Neuronal stem cell (in vitro differentiated cells): ENCODE data around the gene SEPTIN3.

Experiments used
- DNase-seq: peaks from one replicate; pipeline ENCODE4 v3.0.0-alpha.2; 2013; ENCODE audit warnings: low spot score
- H2AFZ ChIP-seq: one replicate; pipeline ENCODE4 v1.6.1; 2013; ENCODE audit warnings: mild to moderate bottlenecking, low read length, inconsistent platforms
- H2AK5ac ChIP-seq: 2 replicates; pipeline ENCODE4 v1.6.1; 2013; ENCODE audit warnings: low read depth, mild to moderate bottlenecking, inconsistent platforms, low read length, moderate library complexity, mixed read lengths
- H2BK120ac ChIP-seq: 2 replicates; pipeline ENCODE4 v1.6.1; 2013; ENCODE audit warnings: low read depth, mild to moderate bottlenecking, inconsistent platforms, low read length, moderate library complexity, mixed read lengths
- H2BK12ac ChIP-seq: one replicate; pipeline ENCODE4 v1.6.1; 2013; ENCODE audit warnings: low read length, inconsistent platforms
- H2BK15ac ChIP-seq: 2 replicates; pipeline ENCODE4 v1.6.1; 2013; ENCODE audit warnings: mild to moderate bottlenecking, low read length, inconsistent platforms, mixed read lengths
- H2BK5ac ChIP-seq: one replicate; pipeline ENCODE4 v1.6.1; 2013; ENCODE audit warnings: inconsistent platforms, mild to moderate bottlenecking, low read length, moderate library complexity
- H3K14ac ChIP-seq: one replicate; pipeline ENCODE4 v1.6.1; 2013; ENCODE audit warnings: low read length, inconsistent platforms
- H3K18ac ChIP-seq: 2 replicates; pipeline ENCODE4 v1.6.1; 2013; ENCODE audit warnings: low read length, inconsistent platforms
- H3K23ac ChIP-seq: 2 replicates; pipeline ENCODE4 v1.6.1; 2013; ENCODE audit warnings: low read depth, mild to moderate bottlenecking, mixed read lengths, low read length, inconsistent platforms; ENCODE audit not compliant: poor library complexity
- H3K27ac ChIP-seq: replicated peaks from 3 replicates; pipeline ENCODE4 v1.5.1; 2013; ENCODE audit warnings: low read length, inconsistent platforms
- H3K27me3 ChIP-seq, 3 experiments: 2 replicates each; pipeline ENCODE4 v1.6.1; 2013; ENCODE audit warnings: low read length in 3 of 3, mild to moderate bottlenecking in 2 of 3, inconsistent platforms in 1 of 3, low read depth in 1 of 3, mixed read lengths in 1 of 3, moderate library complexity in 1 of 3; ENCODE audit not compliant: control insufficient read depth in 3 of 3, insufficient read depth in 3 of 3
- H3K36me3 ChIP-seq, 2 donors: replicated peaks in 1 of 2; 2 replicates each; pipeline ENCODE4 v1.6.1; 2013; ENCODE audit warnings: low read length in 2 of 2; ENCODE audit not compliant: control insufficient read depth in 2 of 2, insufficient read depth in 2 of 2
- H3K4ac ChIP-seq: 2 replicates; pipeline ENCODE4 v1.6.1; 2013; ENCODE audit warnings: inconsistent platforms, mild to moderate bottlenecking, low read length, moderate library complexity
- H3K4me1 ChIP-seq, 2 donors: 1 replicate in 1 of 2; 2 replicates in 1 of 2; pipeline ENCODE4 v1.6.1; 2013; ENCODE audit warnings: low read length in 2 of 2, low read depth in 1 of 2; ENCODE audit not compliant: control insufficient read depth in 2 of 2, insufficient read depth in 1 of 2
- H3K4me2 ChIP-seq: one replicate; pipeline ENCODE4 v1.6.1; 2013; ENCODE audit warnings: mild to moderate bottlenecking, low read length, inconsistent platforms; ENCODE audit not compliant: insufficient read depth, poor library complexity, severe bottlenecking
- H3K4me3 ChIP-seq, 2 donors: 2 replicates each; pipeline ENCODE4 v1.5.1; 2013; ENCODE audit warnings: low read length in 2 of 2, mild to moderate bottlenecking in 2 of 2, inconsistent platforms in 1 of 2, moderate library complexity in 1 of 2
- H3K79me1 ChIP-seq: one replicate; pipeline ENCODE4 v1.6.1; 2013; ENCODE audit warnings: low read depth, mild to moderate bottlenecking, inconsistent platforms, low read length, moderate library complexity
- H3K9ac ChIP-seq: one replicate; pipeline ENCODE4 v1.6.1; 2013; ENCODE audit warnings: mild to moderate bottlenecking, low read depth, low read length, inconsistent platforms; ENCODE audit not compliant: poor library complexity
- H3K9me3 ChIP-seq, 2 donors: replicated peaks in 1 of 2; 2 replicates each; pipeline versions ENCODE3 to v1.6.1; 2013; ENCODE audit warnings: low read length in 2 of 2, mild to moderate bottlenecking in 2 of 2, inconsistent platforms in 1 of 2, low read depth in 1 of 2, mixed read lengths in 1 of 2, moderate library complexity in 1 of 2; ENCODE audit not compliant: control insufficient read depth in 2 of 2, insufficient read depth in 1 of 2
- H4K8ac ChIP-seq: one replicate; pipeline ENCODE4 v1.6.1; 2013; ENCODE audit warnings: low read depth, mild to moderate bottlenecking, inconsistent platforms, low read length, moderate library complexity
- H4K91ac ChIP-seq: one replicate; pipeline ENCODE4 v1.6.1; 2013; ENCODE audit warnings: low read length, low read depth, mild to moderate bottlenecking, inconsistent platforms; ENCODE audit not compliant: poor library complexity
- WGBS, 2 donors: extraction: QIAGEN DNeasy Blood & Tissue Kit; methylation state at CpG; one replicate each; pipeline ENCODE4 v1.1.7; 2013; ENCODE audit warnings: missing lambda C conversion rate in 2 of 2, mixed read lengths in 1 of 2; ENCODE audit not compliant: insufficient read length in 2 of 2, insufficient replicate concordance in 1 of 2; ENCODE audit errors: extremely low coverage in 2 of 2; 5-methylcytosine and 5-hydroxymethylcytosine counted together

Gene SEPTIN3

GRCh38 chr22:42010778-42011177, 41.5 kb downstream of the SEPTIN3 start:
- Histone ChIP-seq H3K4ac (no peak overlapping the region), H3K79me1 (no peaks in the 10 kb centered on the region), H2BK120ac (no peak overlapping the region), H3K4me2 (no peak overlapping the region), H3K9ac (no peak overlapping the region), H3K27me3 (no peaks in the 10 kb centered on the region), H3K4me3 (no peak overlapping the region), H2BK5ac (no peak overlapping the region), H4K91ac (no peak overlapping the region), H2AK5ac (no peak overlapping the region), H2AFZ (no peak overlapping the region), H3K14ac (no peak overlapping the region), H3K18ac (no peak overlapping the region), H4K8ac (no peak overlapping the region), H3K23ac (no peak overlapping the region), H3K36me3 (no peaks in the 10 kb centered on the region), H3K27ac (no peak overlapping the region), H2BK12ac (no peak overlapping the region), H2BK15ac (no peak overlapping the region), H3K9me3 (peaks cover 0 to 9% of the 10 kb centered on the region in 2 donors), H3K4me1 (no peaks in the 10 kb centered on the region)
- no CpG with 5 or more reads among the region's 7 CpGs for WGBS, 2 donors
- no peak for DNase-seq

GRCh38 chr22:42013385-42013784, 44.1 kb downstream of the SEPTIN3 start:
- no peak overlapping the region for H3K4ac ChIP-seq
- H2AK5ac ChIP-seq: no peak overlapping the region
- no peak overlapping the region for H4K8ac ChIP-seq
- no peaks in the 10 kb centered on the region for H3K4me1 ChIP-seq
- no peak overlapping the region for H3K18ac ChIP-seq
- no peak overlapping the region for H3K4me2 ChIP-seq
- no peak overlapping the region for H3K9ac ChIP-seq
- DNase-seq: no peak
- H3K4me3 ChIP-seq: no peak overlapping the region
- H3K27me3 ChIP-seq: peaks cover 0 to 12% (median 0%) of the 10 kb centered on the region in 3 experiments
- no peak overlapping the region for H3K23ac ChIP-seq
- H3K9me3 ChIP-seq: peaks cover 0 to 9% of the 10 kb centered on the region in 2 donors
- H3K14ac ChIP-seq: no peak overlapping the region
- H3K36me3 ChIP-seq: no peaks in the 10 kb centered on the region
- H3K27ac ChIP-seq: no peak overlapping the region
- no peak overlapping the region for H2BK5ac ChIP-seq
- H4K91ac ChIP-seq: no peak overlapping the region
- no peak overlapping the region for H2BK120ac ChIP-seq
- no CpG with 5 or more reads among the region's 4 CpGs for WGBS, 2 donors
- no peak overlapping the region for H2BK15ac ChIP-seq
- no peak overlapping the region for H2BK12ac ChIP-seq
- no peak overlapping the region for H2AFZ ChIP-seq
- no peaks in the 10 kb centered on the region for H3K79me1 ChIP-seq

- no peak overlapping the region for H2BK15ac ChIP-seq
- H3K36me3 ChIP-seq: no peaks in the 10 kb centered on the region
- H3K27ac ChIP-seq: no peak overlapping the region
- H2AK5ac ChIP-seq: no peak overlapping the region
- H2BK5ac ChIP-seq: no peak overlapping the region
- no peak overlapping the region for H3K4ac ChIP-seq
- no peak overlapping the region for H3K14ac ChIP-seq
- H3K27me3 ChIP-seq: peaks cover 0 to 15% (median 0%) of the 10 kb centered on the region in 3 experiments
- no peak overlapping the region for H3K23ac ChIP-seq
- H3K4me3 ChIP-seq: no peak overlapping the region
- no peaks in the 10 kb centered on the region for H3K79me1 ChIP-seq
- no peak overlapping the region for H3K9ac ChIP-seq
- no peak overlapping the region for H2BK120ac ChIP-seq
- H3K4me2 ChIP-seq: no peak overlapping the region
- no peak overlapping the region for H2BK12ac ChIP-seq
- no peaks in the 10 kb centered on the region for H3K9me3 ChIP-seq
- no peak overlapping the region for H4K8ac ChIP-seq
- no peaks in the 10 kb centered on the region for H3K4me1 ChIP-seq
- DNase-seq: no peak
- no peak overlapping the region for H4K91ac ChIP-seq
- WGBS, 2 donors: no CpG with 5 or more reads among the region's 10 CpGs
- H2AFZ ChIP-seq: no peak overlapping the region
- H3K18ac ChIP-seq: no peak overlapping the region
These were observed 46.9 kb downstream of the SEPTIN3 start for GRCh38 chr22:42016111-42016510.

- H3K4ac ChIP-seq: no peak overlapping the region
- H2BK12ac ChIP-seq: no peak overlapping the region
- no peaks in the 10 kb centered on the region for H3K4me1 ChIP-seq
- H3K23ac ChIP-seq: no peak overlapping the region
- no peak overlapping the region for H3K27ac ChIP-seq
- H3K9ac ChIP-seq: no peak overlapping the region
- H3K18ac ChIP-seq: no peak overlapping the region
- no peak overlapping the region for H3K14ac ChIP-seq
- no peak for DNase-seq
- no peak overlapping the region for H2AK5ac ChIP-seq
- H2BK5ac ChIP-seq: no peak overlapping the region
- H3K9me3 ChIP-seq: no peaks in the 10 kb centered on the region
- H3K79me1 ChIP-seq: no peaks in the 10 kb centered on the region
- no CpG with 5 or more reads among the region's 1 CpG for WGBS, 2 donors
- H3K36me3 ChIP-seq: no peaks in the 10 kb centered on the region
- H4K8ac ChIP-seq: no peak overlapping the region
- H3K4me3 ChIP-seq: no peak overlapping the region
- no peak overlapping the region for H2BK15ac ChIP-seq
- H3K4me2 ChIP-seq: no peak overlapping the region
- peaks cover 0 to 19% (median 0%) of the 10 kb centered on the region in 3 experiments for H3K27me3 ChIP-seq
- H2BK120ac ChIP-seq: no peak overlapping the region
- no peak overlapping the region for H4K91ac ChIP-seq
- no peak overlapping the region for H2AFZ ChIP-seq
These were observed 49.0 kb downstream of the SEPTIN3 start for GRCh38 chr22:42018224-42018623.
